Tibial artery (tissue), 4 donors: ENCODE results near the gene VPS8.

Experiments
- DNase-seq, 2 donors: peaks; one replicate each; pipeline ENCODE4 v3.0.0-alpha.2; 2019
- H3K27ac ChIP-seq, 2 donors: fragments of 200-600 bp; sonication (generic) in 1 of 2; 1 replicate in 1 of 2; 2 replicates in 1 of 2; pipeline ENCODE4 v1.5.1; 2018 to 2019; ENCODE audit warnings: mild to moderate bottlenecking in 1 of 2
- H3K27me3 ChIP-seq, 2 donors: fragments of 200-600 bp; sonication (generic) in 1 of 2; one replicate each; pipeline versions ENCODE4 v1.5.1 to v1.6.0; 2016 to 2019
- H3K36me3 ChIP-seq, 3 donors: fragments of 200-600 bp; sonication (generic) in 2 of 3; one replicate each; pipeline ENCODE4 v1.5.1; 2016 to 2019; ENCODE audit warnings: mild to moderate bottlenecking in 2 of 3
- H3K4me1 ChIP-seq, 4 donors: fragments of 200-600 bp; sonication (generic) in 2 of 4; 1 replicate in 3 of 4; 2 replicates in 1 of 4; pipeline ENCODE4 v1.5.1; 2016 to 2019
- H3K4me3 ChIP-seq, 2 donors: fragments of 200-600 bp; sonication (generic) in 1 of 2; 1 replicate in 1 of 2; 2 replicates in 1 of 2; pipeline ENCODE4 v1.5.1; 2018 to 2019; ENCODE audit warnings: mild to moderate bottlenecking in 2 of 2
- H3K9me3 ChIP-seq, 3 donors: fragments of 200-600 bp; sonication (generic) in 1 of 3; one replicate each; pipeline ENCODE4 v1.5.1; 2016 to 2019
- CTCF ChIP-seq, 2 experiments: fragments of 200-600 bp in 1 of 2; fragments of 450-650 bp in 1 of 2; IDR thresholded peaks; one replicate each; pipeline ENCODE4 v1.5.1; 2017 to 2019; ENCODE audit warnings: antibody characterized with exemption in 2 of 2, mild to moderate bottlenecking in 1 of 2, moderate library complexity in 1 of 2
- intact Hi-C: fragments of 100-400 bp; cut with DNase I; formaldehyde crosslinking; loops from one replicate; pipeline ENCODE4 v1.15.0; 2023; ENCODE audit warnings: low total_unique reads

VPS8 gene

GRCh38 chr3:184780981-184781515, 30.9 kb upstream of the VPS8 start:
- intact Hi-C loops: no loop called here
- Histone ChIP-seq H3K36me3 (no peaks in the 10 kb centered on the region), H3K4me1 (peaks cover 0 to 7% (median 4%) of the 10 kb centered on the region in 4 donors), H3K4me3 (no peak overlapping the region), H3K27ac (no peak overlapping the region), H3K27me3 (peaks cover 0 to 24% of the 10 kb centered on the region in 2 donors), H3K9me3 (no peaks in the 10 kb centered on the region)
- DNase-seq: no peak
- TF ChIP-seq CTCF (IDR thresholded peaks at IDR 0.05): no peak

- intact Hi-C loops: no loop called here
- H3K27ac ChIP-seq: no peak overlapping the region
- TF ChIP-seq CTCF (IDR thresholded peaks at IDR 0.05): no peak
- peaks cover 4 to 15% (median 11%) of the 10 kb centered on the region in 4 donors for H3K4me1 ChIP-seq
- no peaks in the 10 kb centered on the region for H3K9me3 ChIP-seq
- peaks cover 0 to 24% of the 10 kb centered on the region in 2 donors for H3K27me3 ChIP-seq
- no peak for DNase-seq
- H3K36me3 ChIP-seq: no peaks in the 10 kb centered on the region
- H3K4me3 ChIP-seq: no peak overlapping the region
Measured at GRCh38 chr3:184781801-184782200, 30.2 kb upstream of the VPS8 start.

GRCh38 chr3:184783319-184783718, 28.6 kb upstream of the VPS8 start:
- H3K27me3 ChIP-seq: peaks cover 0 to 20% of the 10 kb centered on the region in 2 donors
- DNase-seq: no peak
- H3K36me3 ChIP-seq: no peaks in the 10 kb centered on the region
- no peak overlapping the region for H3K4me3 ChIP-seq
- no peak for TF ChIP-seq CTCF (IDR thresholded peaks at IDR 0.05)
- H3K4me1 ChIP-seq: peaks cover 6 to 19% (median 15%) of the 10 kb centered on the region in 4 donors
- no peaks in the 10 kb centered on the region for H3K9me3 ChIP-seq
- H3K27ac ChIP-seq: no peak overlapping the region
- intact Hi-C loops: no loop called here

- DNase-seq: no peak
Measured at GRCh38 chr3:184784731-184785500, 27.1 kb upstream of the VPS8 start.

GRCh38 chr3:184785890-184786279, 26.1 kb upstream of the VPS8 start:
- no peak for DNase-seq
- intact Hi-C loops: no loop called here
- Histone ChIP-seq H3K36me3 (no peaks in the 10 kb centered on the region), H3K27me3 (no peaks in the 10 kb centered on the region), H3K4me1 (peaks cover 6 to 19% (median 15%) of the 10 kb centered on the region in 4 donors), H3K27ac (peak overlapping the region; percentile 62 to 68), H3K9me3 (no peaks in the 10 kb centered on the region), H3K4me3 (peak overlapping the region; percentile 13 to 39)
- no peak for TF ChIP-seq CTCF (IDR thresholded peaks at IDR 0.05)

More at GRCh38 chr3:184784731-184785500, 27.1 kb upstream of the VPS8 start:
- H3K4me1 ChIP-seq: peaks cover 6 to 19% (median 15%) of the 10 kb centered on the region in 4 donors
- H3K27me3 ChIP-seq: peaks cover 0 to 5% of the 10 kb centered on the region in 2 donors
- no peak overlapping the region for H3K27ac ChIP-seq
- intact Hi-C loops: no loop called here
- no peaks in the 10 kb centered on the region for H3K9me3 ChIP-seq
- no peaks in the 10 kb centered on the region for H3K36me3 ChIP-seq
- no peak overlapping the region for H3K4me3 ChIP-seq
- TF ChIP-seq CTCF (IDR thresholded peaks at IDR 0.05): no peak
